ENCODE data around the gene CDH1. TPM values are rescaled to one million over a fixed set of nuclear protein-coding genes. Genes with fewer than 3 reads are reported as not detected.
"Not testable (repeated sequence)": the region's sequence is repeated elsewhere in the genome, so short reads cannot be mapped to it uniquely, and the experiment has no call there.

The CDH1 gene
- total RNA-seq, 2 experiments from 2014 or later = 1.7 to 2.7 TPM

GRCh38 chr16:68784721-68785120 is 47.6 kb downstream of the CDH1 start:
- no peak for DNase-seq
- Mint-ChIP-seq H3K27ac (no peak overlapping the region), H3K4me3 (no peak overlapping the region), H3K36me3 (ENCODE audit: low read depth) (no peaks in the 10 kb centered on the region), H3K9me3 (no peaks in the 10 kb centered on the region), H3K4me1 (ENCODE audit: low read depth) (peaks cover 3% of the 10 kb centered on the region), H3K27me3 (ENCODE audit: low read depth) (peaks cover 3% of the 10 kb centered on the region)
- intact Hi-C loops (cut with micrococcal nuclease) = no loop called here
- CTCF ChIA-PET = interaction anchor here (0.6 kb wide), 1 partner anchor 108 kb away, joined by 3 read pairs; no protein-coding TSS in a partner anchor

- CTCF ChIA-PET = no interaction called here
- Mint-ChIP-seq H3K36me3 (ENCODE audit: low read depth) (no peaks in the 10 kb centered on the region), H3K4me1 (ENCODE audit: low read depth) (peaks cover 3% of the 10 kb centered on the region), H3K4me3 (no peak overlapping the region), H3K27me3 (ENCODE audit: low read depth) (peaks cover 1% of the 10 kb centered on the region), H3K27ac (no peak overlapping the region), H3K9me3 (no peaks in the 10 kb centered on the region)
- DNase-seq = no peak
- intact Hi-C loops (cut with micrococcal nuclease) = no loop called here
These were observed 48.6 kb downstream of the CDH1 start for GRCh38 chr16:68785715-68786114.

GRCh38 chr16:68786685-68787418 is 49.8 kb downstream of the CDH1 start:
- CTCF ChIA-PET = interaction anchor here (0.6 kb wide), 1 partner anchor 256 kb away, joined by 3 read pairs; no protein-coding TSS in a partner anchor
- Mint-ChIP-seq H3K9me3 (no peaks in the 10 kb centered on the region), H3K27ac (no peak overlapping the region), H3K27me3 (ENCODE audit: low read depth) (no peaks in the 10 kb centered on the region), H3K36me3 (ENCODE audit: low read depth) (no peaks in the 10 kb centered on the region), H3K4me1 (ENCODE audit: low read depth) (peaks cover 3% of the 10 kb centered on the region), H3K4me3 (no peak overlapping the region)
- intact Hi-C loops (cut with micrococcal nuclease) = no loop called here
- DNase-seq = no peak

GRCh38 chr16:68787419-68787807 is 50.3 kb downstream of the CDH1 start:
- H3K4me3 Mint-ChIP-seq; H3K9me3 Mint-ChIP-seq; H3K36me3 Mint-ChIP-seq (ENCODE audit: low read depth); H3K27me3 Mint-ChIP-seq (ENCODE audit: low read depth); H3K4me1 Mint-ChIP-seq (ENCODE audit: low read depth); intact Hi-C loops (cut with micrococcal nuclease); H3K27ac Mint-ChIP-seq; DNase-seq: not testable (repeated sequence)
- CTCF ChIA-PET = interaction anchor here (0.6 kb wide), 1 partner anchor 256 kb away, joined by 3 read pairs; no protein-coding TSS in a partner anchor

- intact Hi-C loops (cut with micrococcal nuclease) = no loop called here
- no peak for DNase-seq
- CTCF ChIA-PET = no interaction called here
- Mint-ChIP-seq H3K36me3 (ENCODE audit: low read depth) (no peaks in the 10 kb centered on the region), H3K27me3 (ENCODE audit: low read depth) (no peaks in the 10 kb centered on the region), H3K4me1 (ENCODE audit: low read depth) (no peaks in the 10 kb centered on the region), H3K27ac (no peak overlapping the region), H3K9me3 (no peaks in the 10 kb centered on the region), H3K4me3 (no peak overlapping the region)
These were observed 53.2 kb downstream of the CDH1 start for GRCh38 chr16:68790130-68790761.

GRCh38 chr16:68790944-68791343 is 53.9 kb downstream of the CDH1 start:
- CTCF ChIA-PET = no interaction called here
- H3K4me3 Mint-ChIP-seq = no peak overlapping the region
- H3K4me1 Mint-ChIP-seq (ENCODE audit: low read depth) = no peaks in the 10 kb centered on the region
- H3K27me3 Mint-ChIP-seq (ENCODE audit: low read depth) = no peaks in the 10 kb centered on the region
- DNase-seq = no peak
- H3K9me3 Mint-ChIP-seq = no peaks in the 10 kb centered on the region
- intact Hi-C loops (cut with micrococcal nuclease) = no loop called here
- no peak overlapping the region for H3K27ac Mint-ChIP-seq
- H3K36me3 Mint-ChIP-seq (ENCODE audit: low read depth) = no peaks in the 10 kb centered on the region

- no peaks in the 10 kb centered on the region for H3K36me3 Mint-ChIP-seq (ENCODE audit: low read depth)
- no peaks in the 10 kb centered on the region for H3K27me3 Mint-ChIP-seq (ENCODE audit: low read depth)
- intact Hi-C loops (cut with micrococcal nuclease) = no loop called here
- no peak overlapping the region for H3K4me3 Mint-ChIP-seq
- DNase-seq = no peak
- no peaks in the 10 kb centered on the region for H3K4me1 Mint-ChIP-seq (ENCODE audit: low read depth)
- H3K27ac Mint-ChIP-seq = no peak overlapping the region
- no peaks in the 10 kb centered on the region for H3K9me3 Mint-ChIP-seq
- CTCF ChIA-PET = interaction anchor here (0.9 kb wide), 1 partner anchor 52 kb away, joined by 3 read pairs; no protein-coding TSS in a partner anchor
These were observed 55.6 kb downstream of the CDH1 start for GRCh38 chr16:68792465-68793324.

GRCh38 chr16:68793401-68793857 is 56.3 kb downstream of the CDH1 start:
- CTCF ChIA-PET = interaction anchor here (0.9 kb wide), 1 partner anchor 51 kb away, joined by 3 read pairs; no protein-coding TSS in a partner anchor
- no peaks in the 10 kb centered on the region for H3K9me3 Mint-ChIP-seq
- intact Hi-C loops (cut with micrococcal nuclease) = no loop called here
- no peaks in the 10 kb centered on the region for H3K36me3 Mint-ChIP-seq (ENCODE audit: low read depth)
- H3K4me3 Mint-ChIP-seq = no peak overlapping the region
- no peaks in the 10 kb centered on the region for H3K27me3 Mint-ChIP-seq (ENCODE audit: low read depth)
- H3K27ac Mint-ChIP-seq = no peak overlapping the region
- DNase-seq = no peak
- no peaks in the 10 kb centered on the region for H3K4me1 Mint-ChIP-seq (ENCODE audit: low read depth)

GRCh38 chr16:68798398-68798797 is 61.3 kb downstream of the CDH1 start:
- intact Hi-C loops (cut with micrococcal nuclease) = no loop called here
- H3K27me3 Mint-ChIP-seq (ENCODE audit: low read depth) = no peaks in the 10 kb centered on the region
- no peak overlapping the region for H3K27ac Mint-ChIP-seq
- DNase-seq = no peak
- no peaks in the 10 kb centered on the region for H3K36me3 Mint-ChIP-seq (ENCODE audit: low read depth)
- no peaks in the 10 kb centered on the region for H3K9me3 Mint-ChIP-seq
- peaks cover 3% of the 10 kb centered on the region for H3K4me1 Mint-ChIP-seq (ENCODE audit: low read depth)
- H3K4me3 Mint-ChIP-seq = no peak overlapping the region
- CTCF ChIA-PET = interaction anchor here (0.6 to 3.2 kb wide), 8 partner anchors 42 to 270 kb away, joined by 3 to 31 read pairs (median 6); no protein-coding TSS in a partner anchor

- CTCF ChIA-PET = interaction anchor here (0.6 to 4.7 kb wide), 15 partner anchors 31 to 300 kb away, joined by 3 to 31 read pairs (median 4); no protein-coding TSS in a partner anchor
- no peak overlapping the region for H3K4me3 Mint-ChIP-seq
- peak; percentile 86 for DNase-seq
- intact Hi-C loops (cut with micrococcal nuclease) = loop anchor here (1.0 to 2.0 kb wide), 5 partner anchors 44 to 272 kb away; no protein-coding TSS in a partner anchor
- H3K9me3 Mint-ChIP-seq = no peaks in the 10 kb centered on the region
- no peaks in the 10 kb centered on the region for H3K36me3 Mint-ChIP-seq (ENCODE audit: low read depth)
- peak overlapping the region; percentile 30 for H3K27ac Mint-ChIP-seq
- peaks cover 3% of the 10 kb centered on the region for H3K4me1 Mint-ChIP-seq (ENCODE audit: low read depth)
- H3K27me3 Mint-ChIP-seq (ENCODE audit: low read depth) = no peaks in the 10 kb centered on the region
These were observed 63.3 kb downstream of the CDH1 start for GRCh38 chr16:68800257-68800875.

- no peaks in the 10 kb centered on the region for H3K9me3 Mint-ChIP-seq
- H3K4me3 Mint-ChIP-seq = no peak overlapping the region
- DNase-seq = no peak
- H3K27me3 Mint-ChIP-seq (ENCODE audit: low read depth) = no peaks in the 10 kb centered on the region
- intact Hi-C loops (cut with micrococcal nuclease) = no loop called here
- peaks cover 3% of the 10 kb centered on the region for H3K4me1 Mint-ChIP-seq (ENCODE audit: low read depth)
- H3K36me3 Mint-ChIP-seq (ENCODE audit: low read depth) = no peaks in the 10 kb centered on the region
- no peak overlapping the region for H3K27ac Mint-ChIP-seq
- CTCF ChIA-PET = interaction anchor here (0.7 to 4.7 kb wide), 4 partner anchors 13 to 212 kb away, joined by 3 to 22 read pairs (median 4); no protein-coding TSS in a partner anchor
These were observed 65.1 kb downstream of the CDH1 start for GRCh38 chr16:68802190-68802589.

Data from activated naive CD4-positive, alpha-beta T cell treated with anti-CD3 and anti-CD28 coated beads for 36 hours (primary cell).